IPS-20b (cell line): ENCODE measurements around the gene CMTM3.

Experiments used
- H3K27ac ChIP-seq: one replicate; pipeline ENCODE4 v1.5.1; 2013; ENCODE audit warnings: low read length
- H3K27me3 ChIP-seq: 2 replicates; pipeline ENCODE4 v1.6.1; 2013; ENCODE audit warnings: mild to moderate bottlenecking, low read length, inconsistent platforms; ENCODE audit not compliant: insufficient read depth
- H3K36me3 ChIP-seq: 2 replicates; pipeline ENCODE4 v1.6.1; 2013; ENCODE audit warnings: low read depth, mild to moderate bottlenecking, inconsistent platforms, low read length, moderate library complexity; ENCODE audit not compliant: insufficient read depth
- H3K4me1 ChIP-seq: 2 replicates; pipeline ENCODE4 v1.6.1; 2013; ENCODE audit warnings: mild to moderate bottlenecking, control low read depth, inconsistent platforms, low read length, moderate library complexity; ENCODE audit not compliant: insufficient read depth
- H3K4me3 ChIP-seq: 2 replicates; pipeline ENCODE4 v1.5.1; 2013; ENCODE audit warnings: mild to moderate bottlenecking, low read length, inconsistent platforms
- H3K9ac ChIP-seq: 2 replicates; pipeline ENCODE4 v1.6.1; 2013; ENCODE audit warnings: low read depth, mild to moderate bottlenecking, inconsistent platforms, low read length, moderate library complexity
- H3K9me3 ChIP-seq: 2 replicates; pipeline ENCODE4 v1.6.1; 2013; ENCODE audit warnings: mild to moderate bottlenecking, low read depth, low read length, inconsistent platforms; ENCODE audit not compliant: insufficient read depth

CMTM3 gene

GRCh38 chr16:66614161-66614802, 9.8 kb downstream of the CMTM3 start:
- no peak overlapping the region for H3K9ac ChIP-seq
- no peak overlapping the region for H3K4me3 ChIP-seq
- no peaks in the 10 kb centered on the region for H3K9me3 ChIP-seq
- no peak overlapping the region for H3K27ac ChIP-seq
- H3K27me3 ChIP-seq: no peaks in the 10 kb centered on the region; the same call in 1 of the 2 replicates
- peaks cover 76% of the 10 kb centered on the region for H3K36me3 ChIP-seq
- peaks cover 21% of the 10 kb centered on the region for H3K4me1 ChIP-seq

- Histone ChIP-seq H3K9ac (no peak overlapping the region), H3K4me1 (peaks cover 21% of the 10 kb centered on the region), H3K36me3 (peaks cover 65% of the 10 kb centered on the region), H3K27me3 (no peaks in the 10 kb centered on the region; the same call in 1 of the 2 replicates), H3K9me3 (no peaks in the 10 kb centered on the region), H3K27ac (no peak overlapping the region), H3K4me3 (no peak overlapping the region)
Observed at GRCh38 chr16:66616169-66616568, 11.7 kb downstream of the CMTM3 start.

DNA sequence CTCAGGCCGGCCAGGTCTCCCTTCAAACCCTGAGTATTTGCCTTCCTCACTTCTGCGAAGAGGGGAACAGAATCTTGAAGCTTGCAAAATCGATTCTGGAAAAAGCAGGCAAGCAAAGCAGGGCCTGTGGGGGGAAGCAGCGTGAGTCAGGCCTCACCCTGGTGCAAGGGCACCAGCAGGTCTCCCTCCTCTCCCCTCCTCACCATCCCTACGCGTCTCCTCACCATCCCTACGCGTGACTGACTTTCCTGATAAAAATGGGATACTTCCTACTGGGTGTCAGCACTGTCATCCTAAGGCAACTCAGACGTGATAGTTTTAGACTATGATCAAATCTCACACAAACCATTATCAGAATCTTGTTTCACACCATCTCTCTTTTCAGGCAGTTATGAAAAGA, 12.1 kb downstream of the CMTM3 start:
- Histone ChIP-seq H3K9me3 (no peaks in the 10 kb centered on the region), H3K27me3 (no peaks in the 10 kb centered on the region; the same call in 1 of the 2 replicates), H3K4me3 (no peak overlapping the region; the same call in 1 of the 2 replicates), H3K4me1 (peaks cover 21% of the 10 kb centered on the region), H3K9ac (no peak overlapping the region), H3K27ac (no peak overlapping the region), H3K36me3 (peaks cover 65% of the 10 kb centered on the region)

DNA sequence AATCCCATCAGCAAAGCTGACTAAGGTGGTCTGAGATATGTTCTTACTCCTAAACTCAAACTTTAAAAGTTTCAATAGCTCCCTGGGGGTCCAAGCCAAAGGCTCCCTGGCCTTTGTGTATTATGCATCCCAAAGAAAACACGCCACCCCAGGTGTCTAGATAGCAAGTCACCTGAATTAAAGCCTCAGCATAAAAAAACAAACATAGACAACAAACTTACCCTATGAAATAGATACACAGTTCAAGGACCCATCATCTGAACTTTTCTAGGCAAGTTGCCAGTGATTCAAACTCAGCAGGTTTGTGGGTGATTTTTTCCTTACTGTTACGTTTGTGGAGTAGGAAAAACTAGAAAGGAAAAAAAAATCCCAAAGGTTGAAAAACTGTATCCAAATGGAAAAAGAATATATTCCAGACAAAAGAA, 12.5 kb downstream of the CMTM3 start:
- Histone ChIP-seq H3K27ac (no peak overlapping the region), H3K9ac (no peak overlapping the region), H3K9me3 (no peaks in the 10 kb centered on the region), H3K36me3 (peaks cover 65% of the 10 kb centered on the region), H3K4me1 (peaks cover 21% of the 10 kb centered on the region), H3K27me3 (no peaks in the 10 kb centered on the region; the same call in 1 of the 2 replicates), H3K4me3 (no peak overlapping the region; the same call in 1 of the 2 replicates)

DNA sequence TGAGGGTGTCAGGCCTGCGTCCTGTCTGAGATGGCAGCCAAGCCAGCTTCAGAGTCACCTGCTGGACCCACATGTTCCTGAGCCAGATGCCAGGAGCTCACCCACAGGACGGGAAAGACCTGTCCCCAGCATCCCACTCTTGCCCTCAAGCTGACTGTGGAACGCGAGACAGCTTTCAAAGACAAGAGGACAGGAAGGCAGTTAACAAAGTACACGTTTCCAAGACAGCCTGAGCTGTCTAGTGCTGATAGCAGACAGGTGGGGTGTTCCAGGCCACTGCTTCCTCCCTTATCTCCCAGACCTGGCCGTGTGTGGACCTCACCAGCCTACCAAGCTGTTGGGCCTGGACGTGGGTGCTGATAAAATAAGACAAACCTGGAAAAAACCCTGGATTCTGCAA, 13.2 kb downstream of the CMTM3 start:
- no peak overlapping the region for H3K9ac ChIP-seq
- H3K4me3 ChIP-seq: no peak overlapping the region
- peaks cover 21% of the 10 kb centered on the region for H3K4me1 ChIP-seq
- H3K27ac ChIP-seq: no peak overlapping the region
- peaks cover 66% of the 10 kb centered on the region for H3K36me3 ChIP-seq
- H3K9me3 ChIP-seq: no peaks in the 10 kb centered on the region
- H3K27me3 ChIP-seq: no peaks in the 10 kb centered on the region; the same call in 1 of the 2 replicates

- Histone ChIP-seq H3K4me3 (no peak overlapping the region), H3K4me1 (peaks cover 21% of the 10 kb centered on the region), H3K27me3 (no peaks in the 10 kb centered on the region; the same call in 1 of the 2 replicates), H3K36me3 (peaks cover 60% of the 10 kb centered on the region), H3K9ac (no peak overlapping the region), H3K9me3 (no peaks in the 10 kb centered on the region), H3K27ac (no peak overlapping the region)
Observed at GRCh38 chr16:66618588-66619375, 14.3 kb downstream of the CMTM3 start.

DNA sequence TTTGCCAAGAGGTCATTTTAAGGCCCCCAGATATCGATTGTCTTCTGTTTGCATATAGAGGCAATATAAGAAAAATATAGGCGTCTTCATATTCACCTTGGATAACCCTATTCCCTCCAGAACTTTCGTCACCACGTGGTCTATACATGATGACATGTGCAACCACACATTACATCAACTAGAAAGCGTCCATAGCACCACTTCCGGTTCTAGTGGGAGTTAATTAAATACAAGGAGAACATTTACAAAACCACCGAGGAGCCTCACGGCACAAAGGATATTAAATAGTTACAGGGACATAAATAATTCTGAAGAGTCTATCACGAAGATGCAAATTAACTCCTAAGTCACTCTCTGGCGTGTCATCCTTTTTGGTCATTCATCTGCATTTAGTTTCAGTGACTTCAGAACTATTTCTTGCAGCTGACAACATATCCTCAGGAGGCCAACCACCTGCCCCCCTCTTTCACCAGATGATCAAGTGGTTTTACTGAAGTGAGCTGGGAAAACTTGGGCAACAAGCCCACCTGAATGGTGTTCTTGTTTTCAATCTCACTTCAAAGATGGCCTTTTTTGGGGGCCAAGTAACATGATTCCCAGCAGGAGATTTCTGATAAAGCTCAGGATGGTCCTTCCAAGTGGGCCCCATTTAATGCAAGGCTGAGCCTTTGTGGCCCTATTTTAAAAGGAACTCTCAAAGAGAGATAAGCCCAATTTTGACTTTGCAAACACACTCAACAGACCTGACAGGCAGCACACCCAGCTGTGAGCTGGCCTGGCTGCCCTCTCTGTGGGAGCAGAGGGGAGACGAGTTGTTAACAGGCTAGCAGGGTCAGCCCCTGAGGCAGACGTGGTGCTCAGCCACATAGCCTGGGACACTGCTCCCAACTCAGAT, 15.3 kb downstream of the CMTM3 start:
- Histone ChIP-seq H3K4me1 (peaks cover 21% of the 10 kb centered on the region), H3K27ac (no peak overlapping the region), H3K9me3 (no peaks in the 10 kb centered on the region), H3K4me3 (no peak overlapping the region), H3K36me3 (peaks cover 50% of the 10 kb centered on the region), H3K9ac (no peak overlapping the region), H3K27me3 (no peaks in the 10 kb centered on the region; the same call in 1 of the 2 replicates)

- no peaks in the 10 kb centered on the region; the same call in 1 of the 2 replicates for H3K27me3 ChIP-seq
- no peak overlapping the region for H3K9ac ChIP-seq
- peaks cover 44% of the 10 kb centered on the region for H3K36me3 ChIP-seq
- no peak overlapping the region for H3K4me3 ChIP-seq
- H3K27ac ChIP-seq: no peak overlapping the region
- no peaks in the 10 kb centered on the region for H3K9me3 ChIP-seq
- peaks cover 21% of the 10 kb centered on the region for H3K4me1 ChIP-seq
Observed at GRCh38 chr16:66620429-66620795, 15.9 kb downstream of the CMTM3 start.

DNA sequence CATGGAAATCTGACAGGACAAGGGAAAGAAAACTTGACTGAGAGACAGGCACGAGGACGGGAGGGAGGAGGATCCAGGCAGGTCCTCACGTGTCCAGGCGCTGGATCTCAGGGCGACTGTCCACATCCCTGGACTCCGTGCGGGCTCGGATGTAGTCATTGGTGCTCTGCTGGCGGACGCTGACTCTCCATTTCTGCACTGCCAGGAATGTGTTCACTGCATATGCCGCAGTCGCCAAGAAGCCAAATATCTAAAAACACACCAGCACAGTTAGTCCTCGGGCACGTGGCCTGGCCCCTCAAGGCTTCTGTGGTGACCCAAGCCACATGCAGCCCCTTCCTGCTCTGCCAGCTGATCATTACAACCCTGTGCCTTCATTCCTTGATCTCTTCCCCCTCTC, 17.5 kb downstream of the CMTM3 start:
- Histone ChIP-seq H3K9me3 (no peaks in the 10 kb centered on the region), H3K36me3 (peaks cover 40% of the 10 kb centered on the region)

DNA sequence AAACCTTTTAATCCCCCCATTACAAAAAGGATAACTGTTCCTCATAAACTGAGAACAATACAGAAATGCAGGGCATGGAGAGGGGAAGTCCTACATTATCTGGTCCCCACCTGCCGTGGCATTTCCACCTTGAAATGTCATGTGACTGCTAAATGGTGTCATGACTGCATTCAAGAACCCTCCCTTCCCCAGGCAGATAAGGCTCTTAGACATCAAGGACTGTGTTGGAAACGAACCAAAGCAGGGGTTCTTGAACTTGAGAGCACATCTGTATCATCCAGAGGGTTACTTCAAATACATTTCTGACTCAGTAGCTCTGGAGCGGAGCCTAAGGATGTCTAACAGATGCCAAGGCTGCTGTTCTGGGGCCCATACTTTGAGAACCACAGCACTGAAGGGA, 18.4 kb downstream of the CMTM3 start:
- H3K27me3 ChIP-seq: no peaks in the 10 kb centered on the region; the same call in 1 of the 2 replicates
- no peak overlapping the region for H3K9ac ChIP-seq

More for the DNA sequence above, 17.5 kb downstream of the CMTM3 start:
- Histone ChIP-seq H3K9ac (no peak overlapping the region), H3K27ac (no peak overlapping the region), H3K27me3 (no peaks in the 10 kb centered on the region; the same call in 1 of the 2 replicates), H3K4me3 (no peak overlapping the region), H3K4me1 (peaks cover 12% of the 10 kb centered on the region)

DNA sequence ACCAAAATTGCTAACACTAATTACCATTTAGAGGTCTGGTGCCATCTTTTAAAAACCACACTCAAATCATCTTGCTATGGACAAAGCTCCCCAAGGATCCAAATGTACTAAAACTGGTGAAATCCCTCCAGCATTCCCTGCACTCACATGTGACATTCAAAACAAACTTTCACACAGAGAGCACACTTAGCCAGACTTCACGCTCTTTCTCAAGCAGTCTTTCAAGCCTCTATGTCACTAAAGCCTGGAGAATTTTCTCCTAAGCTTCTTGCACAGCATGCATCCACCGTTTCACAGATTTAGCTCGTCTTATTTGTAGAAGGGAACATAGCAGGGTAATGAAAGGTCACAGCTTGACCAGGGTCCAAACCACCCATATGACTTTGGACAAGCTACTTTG, 19.3 kb downstream of the CMTM3 start:
- Histone ChIP-seq H3K27me3 (no peaks in the 10 kb centered on the region), H3K9me3 (no peaks in the 10 kb centered on the region), H3K9ac (no peak overlapping the region), H3K27ac (no peak overlapping the region), H3K4me3 (no peak overlapping the region), H3K4me1 (no peaks in the 10 kb centered on the region), H3K36me3 (peaks cover 35% of the 10 kb centered on the region)

More for the DNA sequence above, 18.4 kb downstream of the CMTM3 start:
- H3K4me3 ChIP-seq: no peak overlapping the region
- no peaks in the 10 kb centered on the region for H3K9me3 ChIP-seq
- H3K27ac ChIP-seq: no peak overlapping the region
- peaks cover 3% of the 10 kb centered on the region; the same call in 1 of the 2 replicates for H3K4me1 ChIP-seq
- H3K36me3 ChIP-seq: peaks cover 40% of the 10 kb centered on the region
